GM18861 (cell line): ENCODE results near the gene ENTR1.

Source experiments
- ATAC-seq: cut with Tn5 transposase; IDR thresholded peaks from one replicate; pipeline ENCODE4 v1.9.1; 2021; ENCODE audit not compliant: unreplicated experiment

Gene ENTR1

GRCh38 chr9:136378170-136379002 lies 32.0 kb downstream of the ENTR1 start:
- ATAC-seq = no peak

- no peak for ATAC-seq
Measured at GRCh38 chr9:136377341-136378169, 32.9 kb downstream of the ENTR1 start.

DNA sequence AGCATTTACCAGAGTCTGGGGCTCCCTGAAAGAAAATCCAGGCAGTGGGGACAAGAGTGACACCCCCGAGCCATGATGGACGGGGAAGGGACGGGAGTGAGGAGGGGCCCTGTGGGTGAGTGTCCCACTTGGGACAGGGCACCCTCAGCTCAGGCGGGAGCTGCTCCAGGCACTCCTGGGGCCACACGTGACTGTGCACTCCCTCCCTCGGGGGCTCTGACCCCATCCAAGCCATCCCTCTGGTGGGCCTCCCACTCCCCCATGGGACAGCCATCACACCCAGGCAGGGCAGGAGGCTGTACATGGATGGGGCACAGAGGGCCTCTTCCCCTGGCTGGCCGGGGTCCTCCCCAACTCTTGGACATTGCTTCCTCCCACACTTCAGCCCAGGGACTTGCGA lies 34.0 kb downstream of the ENTR1 start:
- no peak for ATAC-seq

GRCh38 chr9:136375096-136375495 lies 35.3 kb downstream of the ENTR1 start:
- ATAC-seq = no peak

DNA sequence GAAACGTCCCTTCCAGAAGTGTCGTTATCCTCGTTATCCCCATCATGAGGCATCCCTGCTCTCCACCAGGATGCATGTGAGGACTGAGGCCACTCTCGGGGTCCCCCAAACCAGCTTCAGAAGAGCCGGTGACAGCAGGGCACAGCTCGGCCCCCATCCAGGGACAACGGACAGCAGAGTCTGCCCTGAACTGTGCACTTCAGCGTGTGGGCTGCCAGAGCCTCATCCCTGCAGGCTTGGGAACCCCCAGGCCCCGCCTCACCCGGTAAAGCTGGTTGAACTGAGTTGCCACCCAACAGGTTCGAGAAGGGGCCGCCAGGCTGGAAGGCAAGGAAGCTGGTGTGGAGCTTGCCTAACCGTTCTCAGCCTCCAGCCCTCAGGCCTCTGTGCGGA lies 36.2 kb downstream of the ENTR1 start:
- ATAC-seq = no peak

GRCh38 chr9:136373300-136374182 lies 36.9 kb downstream of the ENTR1 start, which contains the start of gene CARD9:
Gene CARD9 (minus strand): TSS chr9:136373669. CDS start chr9:136372078, 1,591 bp downstream.
- no peak for ATAC-seq

DNA sequence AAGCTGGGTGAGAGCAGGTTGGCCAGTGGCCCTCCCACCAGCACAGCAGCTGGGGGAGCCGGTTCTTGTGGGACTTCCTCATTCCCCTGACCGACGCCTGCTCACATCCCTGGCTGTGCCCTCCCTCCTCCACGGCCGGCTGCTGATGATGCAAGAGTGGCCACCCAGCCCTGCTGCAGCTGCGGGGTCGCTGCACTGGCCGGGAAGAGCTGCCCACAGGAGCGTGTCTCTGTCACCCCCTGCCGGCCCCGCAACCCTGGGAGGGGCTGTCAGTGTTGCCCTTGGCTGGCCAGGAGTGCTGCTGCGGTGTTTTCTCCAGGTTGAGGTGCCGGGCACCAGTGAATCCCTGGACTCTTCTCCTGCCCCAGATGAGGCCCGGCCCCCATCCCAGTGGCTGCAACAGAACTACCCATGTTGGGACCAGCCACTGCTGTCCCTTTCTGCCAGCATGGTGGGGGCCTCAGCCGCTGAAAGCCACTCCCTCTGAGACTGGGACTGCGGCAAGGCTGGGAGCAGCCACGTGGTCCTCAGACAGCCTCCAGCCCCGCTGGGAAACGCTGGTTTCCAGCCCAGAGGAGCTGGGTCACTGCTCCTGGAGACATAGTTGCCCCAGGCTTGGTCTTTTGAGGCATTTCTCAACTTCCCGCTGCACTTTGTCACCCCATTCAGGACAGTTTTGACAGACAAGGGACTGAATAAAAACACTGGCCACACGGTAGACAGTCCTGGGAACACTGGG lies 37.7 kb downstream of the ENTR1 start:
- ATAC-seq = no peak

- no peak for ATAC-seq
Measured at GRCh38 chr9:136372006-136372405, 38.4 kb downstream of the ENTR1 start.

DNA sequence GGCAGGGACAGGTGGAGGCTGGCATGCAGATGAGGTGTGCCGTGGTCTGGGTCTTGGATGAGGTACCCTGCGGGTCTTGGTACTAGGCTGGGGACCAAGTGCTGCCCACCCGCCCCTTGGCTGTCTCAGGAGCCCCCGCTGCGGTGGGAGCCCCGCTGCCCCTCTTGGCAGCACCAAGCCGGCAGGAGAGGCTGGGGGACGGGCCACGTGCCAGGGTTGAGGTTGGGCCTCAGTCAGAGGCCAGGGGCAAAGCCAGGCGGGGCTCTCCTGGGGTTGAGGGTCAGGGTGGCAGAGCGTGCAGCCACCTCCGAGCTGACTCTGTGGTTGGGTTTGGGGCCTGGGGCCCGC lies 38.9 kb downstream of the ENTR1 start:
- no peak for ATAC-seq

DNA sequence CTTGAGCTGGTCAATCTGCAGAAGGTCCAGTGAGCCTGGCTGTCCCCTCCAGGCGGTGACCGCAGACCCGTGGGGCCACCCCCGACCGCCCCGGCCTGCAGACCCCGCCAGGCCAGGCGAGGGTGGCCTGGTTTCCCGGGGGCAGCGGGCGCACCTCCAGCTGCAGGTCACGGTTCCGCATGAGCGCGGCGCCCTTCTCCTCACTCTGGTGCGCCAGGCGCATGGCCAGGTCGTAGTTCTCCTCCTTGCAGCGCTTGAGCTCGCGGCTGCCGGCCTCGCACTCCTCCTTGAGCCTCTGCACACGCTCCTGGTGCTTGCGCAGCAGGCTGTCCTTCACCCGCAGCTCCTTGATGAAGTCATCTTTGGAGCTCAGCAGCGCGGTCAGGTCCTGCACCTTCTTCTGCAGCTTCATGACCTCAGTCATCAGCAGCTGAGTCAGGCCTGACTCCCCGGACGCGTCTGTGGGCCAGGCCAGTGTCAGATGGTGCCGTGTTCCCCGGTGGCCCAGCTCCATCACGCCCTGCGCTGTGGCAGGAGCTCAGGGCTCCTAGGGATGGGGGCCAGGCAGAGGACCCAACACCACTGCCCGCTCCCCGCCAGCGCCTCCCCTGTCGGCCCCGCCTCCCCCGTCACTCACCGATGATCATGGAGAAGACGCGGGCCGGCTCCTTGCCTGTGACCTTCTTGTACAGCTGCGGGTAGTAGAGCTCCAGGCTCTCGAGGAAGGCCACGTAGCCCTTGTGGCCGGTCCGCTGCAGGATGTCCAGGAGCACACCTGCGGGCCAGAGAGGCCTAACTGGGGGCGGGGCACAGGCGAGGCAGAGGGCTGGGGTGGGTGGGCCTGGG lies 39.5 kb downstream of the ENTR1 start:
- ATAC-seq = no peak

GRCh38 chr9:136370037-136370436 lies 40.4 kb downstream of the ENTR1 start:
- no peak for ATAC-seq

- no peak for ATAC-seq
Measured at GRCh38 chr9:136368190-136368589, 42.2 kb downstream of the ENTR1 start.

DNA sequence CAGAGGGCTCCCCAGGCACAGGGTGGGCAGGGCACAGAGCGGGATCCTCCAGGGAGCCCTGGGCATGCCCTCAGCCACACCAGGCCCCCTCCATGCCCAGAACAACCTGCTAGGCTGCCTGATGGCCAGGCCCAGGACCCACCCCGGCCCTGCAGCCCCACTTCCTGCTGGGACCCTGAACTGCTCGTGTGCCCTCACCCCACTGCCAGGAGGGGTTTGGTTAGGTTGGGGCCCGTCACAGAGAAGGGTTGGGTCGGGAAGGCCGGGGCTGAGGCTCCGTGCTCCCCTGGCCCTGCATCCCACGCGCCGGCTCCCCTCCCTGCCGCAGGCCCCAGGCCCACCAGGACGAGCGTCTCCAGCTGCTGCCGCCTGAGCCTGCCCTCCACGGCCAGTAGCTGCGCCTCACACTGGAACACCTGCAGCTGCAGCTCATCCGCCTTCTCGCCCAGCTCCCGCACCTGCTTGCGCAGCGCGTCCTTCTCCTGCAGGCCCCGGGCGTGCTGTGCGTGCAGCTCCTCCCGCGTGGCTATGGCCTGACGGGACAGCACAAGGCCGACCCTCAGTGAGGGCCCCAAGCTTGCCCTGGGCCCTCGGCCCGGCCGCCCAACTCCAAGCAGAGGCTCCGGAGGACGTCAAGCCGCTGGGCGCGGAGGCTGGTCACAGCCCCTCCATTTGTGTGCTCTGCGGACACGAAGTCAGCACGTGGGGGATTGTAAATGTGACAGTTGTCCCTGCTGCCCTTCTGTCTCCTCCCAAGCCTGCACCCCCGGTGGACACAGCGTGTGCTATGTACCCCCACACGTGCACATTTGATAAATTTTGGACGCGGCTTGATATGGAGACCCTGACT lies 42.9 kb downstream of the ENTR1 start:
- no peak for ATAC-seq

DNA sequence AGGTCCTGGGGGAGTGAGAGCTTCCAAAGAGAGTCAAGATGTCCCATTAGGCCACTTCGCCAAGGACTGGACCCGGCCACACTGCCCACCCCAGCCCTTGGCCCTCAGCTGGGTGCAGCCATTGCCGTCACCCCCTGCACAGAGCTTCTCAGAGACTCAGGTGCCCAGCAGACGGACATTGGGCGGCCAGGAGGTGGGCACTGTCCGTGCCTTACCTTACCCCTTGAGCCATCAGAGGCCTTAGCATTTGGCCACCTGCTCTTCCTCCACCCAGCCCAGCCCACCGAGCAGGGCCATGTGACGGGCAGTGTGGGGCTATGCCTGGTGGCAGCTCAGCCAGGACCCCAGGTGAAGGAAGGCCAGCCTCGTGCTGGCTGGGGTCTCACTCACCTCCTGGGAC lies 43.6 kb downstream of the ENTR1 start:
- ATAC-seq = no peak

- ATAC-seq = no peak
Measured at GRCh38 chr9:136365775-136366222, 44.6 kb downstream of the ENTR1 start.

GRCh38 chr9:136364942-136365774 lies 45.3 kb downstream of the ENTR1 start:
- ATAC-seq = no peak

DNA sequence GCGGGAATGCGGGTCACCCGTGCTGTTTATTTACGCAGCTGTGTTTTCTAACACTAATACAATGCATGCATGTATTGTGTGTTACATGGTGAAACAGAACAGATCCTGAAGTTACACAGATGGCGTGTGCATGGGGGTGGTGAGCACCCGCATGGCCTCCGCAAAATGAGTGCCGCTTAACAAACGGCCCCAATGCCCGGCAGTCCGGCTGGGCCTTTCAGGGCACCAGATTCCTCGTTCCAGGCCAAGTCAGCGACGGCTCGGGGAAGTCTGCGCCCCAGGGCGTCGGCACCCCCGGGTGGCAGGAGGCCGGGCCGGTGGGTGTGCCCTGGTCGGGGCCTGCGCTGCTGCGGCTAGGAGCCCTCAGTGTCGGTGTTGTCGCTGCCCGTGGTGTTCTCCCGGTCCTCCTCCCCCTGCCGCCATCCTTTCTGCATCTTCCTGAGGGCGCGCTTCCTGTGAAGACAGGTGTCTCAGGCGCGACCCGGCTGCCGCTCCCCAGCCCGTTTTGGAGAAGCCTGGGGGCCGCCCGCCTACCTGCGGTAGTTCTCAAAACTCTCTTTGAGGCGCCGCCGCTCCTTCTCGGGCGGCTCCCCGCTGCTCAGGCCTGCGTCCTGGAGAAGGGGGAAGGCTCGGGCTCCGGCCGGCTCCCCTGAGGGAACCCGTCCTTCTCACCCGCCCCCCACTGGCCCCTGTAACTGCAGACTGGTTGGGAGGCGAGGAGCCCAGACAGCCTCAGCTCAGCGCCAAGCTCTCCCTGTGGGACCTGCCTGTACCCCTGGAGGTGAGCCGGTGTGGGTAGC lies 46.3 kb downstream of the ENTR1 start:
- no peak for ATAC-seq
